ENCODE results near the gene AFF1. TPM values are rescaled to one million over a fixed set of nuclear protein-coding genes. Genes with fewer than 3 reads are reported as not detected.
"Not testable (repeated sequence)": the region's sequence is repeated elsewhere in the genome, so short reads cannot be mapped to it uniquely, and the experiment has no call there.

Gene AFF1
- total RNA-seq, 1 donor from 2014 or later = 194 TPM

DNA sequence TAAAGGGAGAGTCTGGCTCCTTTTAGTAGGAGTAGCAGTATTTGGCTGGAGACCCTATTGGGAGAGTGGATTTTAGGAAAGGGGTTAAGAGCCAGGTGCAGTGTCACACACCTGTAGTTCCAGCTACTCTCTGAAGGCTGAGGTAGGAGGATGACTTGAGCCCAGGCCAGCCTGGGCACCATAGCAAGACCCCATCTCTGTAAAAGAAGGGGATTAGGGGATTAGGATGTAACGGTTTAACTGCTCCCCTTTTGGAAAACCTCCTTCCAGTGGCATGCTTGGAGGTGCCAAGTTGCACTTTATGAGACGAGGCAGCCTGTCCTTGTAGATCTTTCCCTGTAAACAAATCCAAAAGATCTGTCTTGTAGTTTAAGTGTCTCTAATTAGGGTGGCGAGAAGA is 145.7 kb downstream of the AFF1 start:
- DNase-seq (ENCODE audit: low spot score) = no peak

DNA sequence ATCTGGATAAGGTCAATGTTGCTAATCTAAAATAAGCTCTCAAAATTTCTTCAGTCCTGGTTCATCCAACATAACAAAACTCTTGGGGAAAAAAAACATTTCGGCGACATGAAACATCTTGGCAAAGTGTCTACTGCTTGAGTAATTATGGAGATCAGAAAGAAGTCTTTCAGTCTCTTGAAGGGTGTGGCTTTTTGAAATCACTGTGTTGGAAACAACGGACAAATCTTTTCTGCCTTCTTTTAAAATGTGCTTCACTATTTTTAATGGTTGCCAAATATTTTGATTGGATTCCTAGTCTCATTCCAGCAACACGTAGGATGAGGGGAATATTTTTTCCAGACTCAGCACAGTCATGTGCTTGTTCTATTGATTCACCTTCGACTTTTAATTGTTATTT is 147.0 kb downstream of the AFF1 start:
- DNase-seq (ENCODE audit: low spot score) = no peak

DNA sequence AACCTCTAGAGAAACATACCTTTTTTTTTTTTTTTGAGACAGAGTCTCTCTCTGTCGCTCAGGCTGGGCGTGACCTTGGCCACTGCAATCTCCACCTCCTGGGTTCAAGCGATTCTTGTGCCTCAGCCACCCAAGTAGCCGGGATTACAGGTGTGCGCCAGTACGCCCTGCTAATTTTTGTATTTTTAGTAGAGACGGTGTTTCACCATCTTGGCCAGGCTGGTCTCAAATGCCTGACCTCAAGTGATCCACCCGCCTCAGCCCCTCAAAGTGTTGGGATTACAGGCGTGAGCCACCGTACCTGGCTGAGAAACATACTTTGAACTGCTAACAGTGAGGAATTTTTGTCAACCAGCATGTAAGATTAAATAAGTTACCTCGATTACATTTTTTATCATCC is 150.9 kb downstream of the AFF1 start:
- not testable (repeated sequence) for DNase-seq (ENCODE audit: low spot score)

DNA sequence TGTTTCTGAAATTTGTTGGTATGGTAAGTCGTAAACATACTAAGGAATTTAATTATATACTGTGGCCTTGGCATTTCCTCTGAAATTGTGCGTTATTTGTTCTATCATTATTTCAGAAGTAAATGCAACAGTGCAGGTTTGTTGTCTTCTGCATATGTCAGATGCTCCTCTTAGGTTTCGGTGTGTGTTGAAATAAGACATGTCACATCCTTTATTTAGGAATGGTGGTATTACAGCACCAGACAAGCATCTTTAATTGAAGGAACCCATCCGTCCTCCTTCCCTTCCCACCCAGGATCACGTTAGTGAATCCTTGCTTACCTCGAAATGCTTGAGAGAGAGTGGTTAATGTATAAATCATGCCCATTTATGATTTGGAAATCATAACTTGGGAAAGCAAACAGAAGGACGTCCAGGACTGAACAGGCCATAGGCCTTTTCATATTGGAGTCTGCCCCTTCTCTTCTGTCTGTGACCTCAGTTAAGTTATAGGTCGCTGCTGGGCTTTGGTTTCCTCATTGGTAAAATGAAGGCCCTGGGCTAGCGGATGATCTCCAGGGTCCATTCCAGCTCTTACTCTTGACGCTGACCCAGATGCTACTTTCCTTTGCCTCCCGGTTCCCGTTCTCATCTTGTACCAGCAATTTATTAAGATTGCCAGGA is 151.5 kb downstream of the AFF1 start:
- no peak for DNase-seq (ENCODE audit: low spot score)

DNA sequence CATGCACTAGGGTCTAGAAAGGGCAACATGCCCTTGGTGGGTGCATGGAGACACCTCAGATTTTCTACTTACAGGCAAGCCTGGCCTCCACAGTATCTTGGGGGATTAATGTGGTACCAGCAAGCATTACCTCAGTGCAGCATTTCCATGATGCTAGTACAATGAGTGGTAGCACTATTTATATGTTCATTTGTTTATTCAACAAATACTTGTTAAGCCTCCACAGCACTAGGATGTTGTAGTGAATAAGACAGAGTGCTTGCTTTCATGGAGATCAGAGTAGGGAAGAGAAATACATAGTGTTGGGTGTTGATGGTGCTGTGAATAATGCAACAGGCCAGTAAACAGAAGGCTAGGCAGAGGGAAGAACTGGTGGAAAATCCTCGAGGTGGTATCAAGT is 152.2 kb downstream of the AFF1 start:
- no peak for DNase-seq (ENCODE audit: low spot score)

DNA sequence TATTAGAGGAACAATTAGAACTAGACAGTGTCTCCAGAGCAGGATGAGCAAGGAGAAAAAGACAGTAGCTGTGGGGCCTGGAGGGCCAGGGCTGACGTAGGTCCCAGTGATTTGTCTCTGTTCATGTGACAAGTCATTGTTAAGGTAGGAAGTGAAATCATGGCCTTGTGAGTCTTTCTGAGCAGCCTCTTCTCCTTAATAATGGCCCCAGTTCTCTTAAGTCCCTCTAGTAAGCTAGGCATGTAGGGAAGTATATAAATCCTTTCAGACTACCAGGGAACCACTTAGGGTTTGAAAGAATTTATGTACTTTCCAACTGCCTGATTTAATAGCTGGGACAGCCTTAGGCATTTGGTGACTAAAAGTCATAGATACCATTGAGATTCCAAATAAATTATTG is 152.6 kb downstream of the AFF1 start:
- no peak for DNase-seq (ENCODE audit: low spot score)

DNA sequence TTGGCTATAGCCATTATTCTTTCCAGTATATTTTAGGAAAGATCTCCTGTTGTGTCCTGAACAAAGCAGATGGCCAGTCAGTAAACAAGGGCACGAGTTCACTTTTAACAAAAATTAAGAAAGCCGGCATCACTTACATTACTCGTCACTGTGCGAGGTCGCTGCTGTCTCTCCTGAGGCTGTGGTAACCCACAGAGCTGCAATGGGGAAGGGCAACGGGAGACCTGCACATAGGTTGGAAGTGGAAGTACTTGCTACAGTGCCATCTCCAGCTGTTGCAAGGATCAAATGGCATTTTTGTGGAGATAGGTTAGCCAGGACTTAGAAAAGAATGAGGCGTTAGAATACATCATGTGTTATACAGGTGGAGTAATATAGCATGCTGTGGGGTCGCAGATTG is 153.4 kb downstream of the AFF1 start:
- no peak for DNase-seq (ENCODE audit: low spot score)

DNA sequence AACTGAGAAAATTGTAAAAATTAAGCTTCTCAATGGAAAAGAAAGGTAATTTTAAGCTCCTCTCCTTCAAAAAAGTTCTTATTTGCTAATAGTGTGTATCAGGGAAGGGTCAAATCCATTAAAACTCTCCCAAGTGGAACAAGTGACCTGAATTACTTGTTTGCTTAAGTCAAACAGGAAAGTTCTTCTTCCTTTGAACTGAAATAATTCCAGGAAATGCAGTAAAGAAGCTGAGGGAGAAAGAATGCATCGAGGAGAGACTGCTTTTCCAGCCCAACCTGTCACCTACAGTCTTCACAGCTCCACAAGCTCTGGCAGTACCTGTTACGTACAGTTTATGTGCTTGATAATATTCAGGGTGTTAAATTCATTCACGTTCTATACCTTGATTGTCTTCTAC is 154.6 kb downstream of the AFF1 start:
- no peak for DNase-seq (ENCODE audit: low spot score)

DNA sequence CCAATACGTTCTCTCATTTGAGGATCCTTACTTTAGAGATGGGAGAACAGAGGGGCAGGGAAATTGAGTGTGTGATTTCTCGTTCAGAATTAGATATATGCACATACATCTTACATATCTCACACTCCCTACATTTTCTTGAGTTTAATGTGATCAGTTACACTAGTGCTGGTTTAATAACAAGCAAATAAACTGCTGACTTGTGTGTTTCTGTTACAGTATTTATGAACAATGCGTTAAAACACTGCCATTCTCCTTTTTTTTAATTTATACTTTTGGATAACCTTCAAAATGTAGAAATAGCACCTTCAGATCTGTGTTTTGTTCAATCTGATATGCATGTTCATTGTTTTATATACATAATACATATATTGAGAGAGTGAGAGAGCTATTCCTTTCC is 155.5 kb downstream of the AFF1 start:
- no peak for DNase-seq (ENCODE audit: low spot score)

DNA sequence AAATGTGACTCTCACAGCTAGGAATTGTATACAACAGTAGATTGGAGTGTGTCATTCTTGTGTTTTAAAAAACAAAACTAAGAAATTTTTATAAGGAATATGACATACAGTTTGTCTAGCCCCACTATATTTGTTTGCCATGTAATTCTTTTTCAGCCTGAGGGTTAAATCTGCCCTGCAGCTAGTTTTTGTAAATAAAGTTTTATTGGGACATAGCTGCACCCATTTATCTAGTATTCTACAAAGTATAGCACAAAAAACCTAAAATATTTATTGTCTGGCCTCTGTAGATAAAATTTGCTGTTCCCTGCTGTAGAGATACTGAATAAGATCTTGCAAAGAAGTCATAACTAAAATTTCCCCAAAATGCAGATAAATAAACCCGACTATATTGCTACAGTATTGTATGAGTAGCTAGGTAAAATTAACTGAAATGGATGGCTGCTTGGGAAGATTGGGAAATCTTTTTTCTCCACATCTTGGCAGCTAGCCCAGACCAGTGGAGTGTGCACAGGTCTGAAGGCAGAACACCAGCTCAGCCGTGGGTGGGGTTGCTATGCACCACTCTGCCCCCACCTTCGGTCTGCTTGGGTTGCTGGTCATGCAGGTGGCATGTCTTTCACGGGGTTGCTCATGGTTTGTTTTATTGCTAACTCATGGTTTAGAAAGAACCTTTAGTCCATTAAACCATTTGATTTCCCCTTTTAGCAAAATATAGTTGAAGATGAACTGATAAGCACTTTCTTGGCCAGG is 157.8 kb downstream of the AFF1 start:
- peak; percentile 88 for DNase-seq (ENCODE audit: low spot score)

DNA sequence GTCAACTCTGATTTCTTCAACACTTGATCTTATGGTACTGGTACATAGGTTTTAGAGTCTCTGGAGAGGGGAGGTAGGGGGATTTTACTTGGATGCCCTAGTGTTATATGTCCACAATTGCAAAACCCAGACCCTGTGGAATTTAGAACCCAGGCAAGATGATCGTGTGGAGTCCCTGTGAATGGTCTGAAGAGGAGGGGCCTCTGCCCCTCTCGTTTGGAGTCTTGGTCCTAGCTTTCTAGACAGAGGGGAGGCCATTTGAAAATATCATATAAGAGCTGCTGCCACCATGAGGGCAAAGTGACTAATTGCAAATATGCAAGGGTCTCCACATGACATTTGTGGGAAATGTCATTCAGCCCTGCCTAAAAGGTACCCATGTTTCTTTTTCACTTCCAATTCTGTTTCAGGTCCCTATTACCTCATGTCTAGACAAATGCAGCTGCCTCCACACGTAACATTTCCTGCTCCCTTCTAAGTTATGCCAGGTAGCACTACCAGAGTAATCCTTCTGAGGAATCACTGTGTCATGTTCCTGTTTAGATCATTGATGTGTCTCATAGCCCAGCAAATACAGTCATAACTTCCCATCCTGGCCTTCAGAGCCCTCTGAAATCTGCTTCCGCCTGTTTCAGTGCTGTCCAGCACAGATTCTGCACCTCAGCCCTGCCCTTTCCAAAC is 158.8 kb downstream of the AFF1 start:
- no peak for DNase-seq (ENCODE audit: low spot score)

DNA sequence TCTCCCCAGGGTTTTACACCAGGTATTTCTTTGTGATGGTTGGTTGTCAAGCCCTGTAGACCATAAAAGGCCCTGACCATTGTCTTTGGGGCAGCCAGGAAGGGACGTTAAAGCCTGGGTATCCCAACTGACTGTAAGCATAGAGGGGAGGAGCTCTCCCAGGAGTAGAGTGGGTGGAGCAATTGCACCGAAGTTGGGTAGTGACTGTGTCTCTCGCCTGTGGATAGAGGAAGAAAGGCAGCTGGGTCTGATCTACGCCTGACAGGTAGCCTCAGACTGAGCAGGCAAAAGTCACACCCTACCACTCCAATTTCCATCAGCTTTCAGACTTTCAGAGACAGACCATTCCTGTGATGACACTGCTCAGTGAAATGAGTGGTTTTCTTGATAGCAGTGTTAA is 162.3 kb downstream of the AFF1 start:
- DNase-seq (ENCODE audit: low spot score) = no peak

DNA sequence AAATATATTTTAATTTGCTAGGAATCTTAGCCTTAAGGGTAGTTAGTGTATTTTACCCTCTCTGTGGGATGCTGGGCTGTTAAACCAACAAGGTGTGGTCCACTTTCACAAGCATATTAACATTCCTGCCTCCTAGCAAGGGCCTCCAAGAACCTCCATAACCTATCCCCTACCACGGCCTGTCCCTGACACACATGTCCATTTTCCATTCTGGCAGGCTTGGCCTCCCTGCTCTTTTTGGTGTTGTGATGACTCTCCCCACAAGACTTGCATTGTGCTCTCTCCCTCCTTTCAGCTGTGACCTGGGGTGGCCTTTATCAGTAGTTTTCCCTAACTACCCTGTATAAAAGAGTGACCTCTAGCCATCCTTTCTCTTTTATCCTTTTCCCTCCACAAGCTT is 165.4 kb downstream of the AFF1 start:
- no peak for DNase-seq (ENCODE audit: low spot score)

DNA sequence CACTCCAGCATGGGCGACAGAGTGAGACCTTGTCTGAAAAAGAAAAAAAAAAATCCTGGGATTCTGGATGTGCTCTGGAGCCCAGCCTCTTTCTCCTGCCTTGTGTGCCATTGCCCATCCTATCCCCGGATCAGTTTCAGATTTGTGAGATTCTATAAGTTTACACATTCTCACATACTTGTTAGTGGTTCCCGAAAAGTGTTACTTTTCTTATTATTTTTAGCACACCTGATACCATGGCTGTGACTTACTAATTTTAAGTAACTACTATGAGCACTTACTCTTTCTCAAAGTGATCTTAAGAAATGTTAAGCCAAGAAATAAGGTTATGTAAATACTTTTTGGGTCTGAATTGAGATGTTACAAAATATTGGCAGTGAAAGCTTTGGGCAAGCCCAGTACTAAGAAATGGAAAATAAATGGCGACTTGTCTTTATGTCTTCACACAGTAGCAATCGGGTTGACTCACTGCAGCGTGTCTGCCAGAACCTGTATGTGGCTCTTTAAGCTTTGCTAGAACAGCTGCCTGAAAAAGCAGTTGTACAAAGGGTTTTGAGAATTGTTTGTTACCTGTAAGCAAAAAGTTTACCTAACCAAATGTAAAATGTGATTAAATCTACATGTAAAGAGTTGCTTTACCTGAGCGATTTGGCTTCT is 166.9 kb downstream of the AFF1 start:
- DNase-seq (ENCODE audit: low spot score) = no peak

DNA sequence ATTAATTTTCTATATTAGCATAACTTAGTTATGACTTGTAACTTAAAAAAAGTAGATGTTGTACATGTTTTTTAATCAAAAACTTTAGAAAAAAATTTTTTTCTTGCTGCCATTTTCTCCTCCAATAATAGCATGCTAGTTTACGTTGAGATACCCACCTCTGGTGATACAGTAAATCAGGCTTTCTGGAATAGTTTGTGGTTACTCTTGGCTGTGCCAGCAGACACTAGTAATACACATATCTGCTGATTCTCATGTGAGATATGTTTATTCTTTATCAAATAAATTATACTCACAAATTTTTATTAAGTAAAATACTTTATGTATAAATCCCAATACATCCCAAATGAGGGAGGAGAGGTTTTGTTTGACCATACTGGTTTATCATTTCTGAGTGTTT is 168.3 kb downstream of the AFF1 start:
- DNase-seq (ENCODE audit: low spot score) = no peak

DNA sequence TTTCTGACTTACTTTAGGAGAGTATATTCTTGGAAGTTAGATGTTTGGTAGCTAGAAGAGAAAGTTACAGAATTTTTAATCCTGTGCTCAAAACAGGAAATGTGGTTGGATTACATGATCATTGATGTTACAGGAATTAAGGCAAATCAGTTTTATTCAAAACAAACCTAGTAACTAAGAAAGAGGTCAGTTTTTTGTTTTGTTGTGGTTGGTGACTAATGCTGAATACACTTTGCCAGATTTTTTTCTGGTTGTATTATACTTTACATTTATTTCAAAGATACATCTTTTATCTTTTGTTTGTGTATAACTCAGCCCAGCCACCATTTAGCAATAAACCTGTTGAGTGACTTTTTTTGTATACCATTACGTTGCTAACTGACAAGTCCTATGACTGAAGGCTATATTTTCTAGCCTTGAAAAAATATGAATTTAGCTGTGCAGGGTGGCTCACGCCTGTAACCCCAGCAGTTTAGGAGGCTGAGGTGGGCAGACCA is 168.9 kb downstream of the AFF1 start:
- DNase-seq (ENCODE audit: low spot score) = no peak

DNA sequence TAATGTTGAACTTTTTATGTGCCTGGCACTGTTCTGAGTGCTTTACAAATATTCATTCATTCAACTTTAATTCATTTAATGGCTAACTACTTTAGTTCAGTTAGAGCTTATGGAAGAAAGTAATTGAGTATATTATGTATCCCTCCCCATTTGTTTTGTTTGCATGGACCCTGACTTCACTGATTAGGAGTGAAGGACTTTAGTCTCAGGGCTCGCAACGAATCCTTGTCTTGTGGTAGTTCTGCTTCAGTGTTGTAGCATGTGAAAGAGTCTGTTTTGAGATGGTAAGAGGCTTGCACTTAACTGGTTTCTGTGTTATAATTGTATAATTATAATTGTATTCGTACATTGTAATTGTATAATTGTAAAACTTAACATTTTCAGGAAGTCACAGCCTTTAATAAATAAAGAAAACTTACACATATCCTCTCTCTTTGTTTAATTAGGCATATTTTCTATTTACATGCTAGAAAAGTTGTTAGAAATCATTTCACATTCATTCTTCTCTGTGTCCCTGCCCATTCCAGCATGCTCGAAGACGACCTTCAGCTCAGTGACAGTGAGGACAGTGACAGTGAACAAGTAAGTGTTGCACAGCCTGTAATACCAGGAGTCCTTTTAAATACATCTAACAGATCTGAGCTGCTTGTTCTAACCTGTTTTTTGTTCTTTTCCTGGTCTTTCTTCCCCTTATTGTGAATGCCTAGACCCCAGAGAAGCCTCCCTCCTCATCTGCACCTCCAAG is 170.5 kb downstream of the AFF1 start:
- no peak for DNase-seq (ENCODE audit: low spot score)

DNA sequence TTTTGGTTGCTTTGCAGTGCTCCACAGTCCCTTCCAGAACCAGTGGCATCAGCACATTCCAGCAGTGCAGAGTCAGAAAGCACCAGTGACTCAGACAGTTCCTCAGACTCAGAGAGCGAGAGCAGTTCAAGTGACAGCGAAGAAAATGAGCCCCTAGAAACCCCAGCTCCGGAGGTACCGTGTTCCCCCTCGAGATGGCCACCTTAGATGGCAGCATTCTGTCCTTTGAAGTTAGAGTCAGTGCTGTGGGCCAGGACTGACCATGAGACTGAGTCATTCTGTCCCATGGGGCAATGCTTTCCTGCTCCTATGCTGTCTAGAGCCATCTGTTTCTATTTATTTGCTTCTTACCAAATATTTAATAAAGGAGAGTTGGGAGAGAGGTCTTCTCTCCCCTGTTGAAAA is 173.3 kb downstream of the AFF1 start:
- DNase-seq (ENCODE audit: low spot score) = no peak

DNA sequence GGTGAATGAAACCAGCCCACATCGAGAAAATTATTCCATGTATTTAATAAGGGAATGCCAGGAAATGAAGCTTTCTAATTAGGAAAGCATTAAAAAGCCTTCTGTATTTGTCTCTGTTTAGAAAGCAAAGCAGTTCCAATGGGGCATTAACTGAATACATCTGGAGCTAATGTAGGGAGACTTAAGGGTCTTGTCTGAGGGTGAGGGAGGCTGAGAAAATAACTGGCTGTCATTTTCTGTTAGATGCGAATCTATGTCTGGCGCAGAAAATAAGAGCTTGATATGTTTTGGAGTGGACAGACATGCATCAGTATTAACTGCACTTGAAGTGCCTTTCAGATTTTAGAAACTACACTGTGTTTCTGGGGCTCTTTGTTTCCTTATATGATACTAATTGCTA is 174.3 kb downstream of the AFF1 start:
- DNase-seq (ENCODE audit: low spot score) = no peak

DNA sequence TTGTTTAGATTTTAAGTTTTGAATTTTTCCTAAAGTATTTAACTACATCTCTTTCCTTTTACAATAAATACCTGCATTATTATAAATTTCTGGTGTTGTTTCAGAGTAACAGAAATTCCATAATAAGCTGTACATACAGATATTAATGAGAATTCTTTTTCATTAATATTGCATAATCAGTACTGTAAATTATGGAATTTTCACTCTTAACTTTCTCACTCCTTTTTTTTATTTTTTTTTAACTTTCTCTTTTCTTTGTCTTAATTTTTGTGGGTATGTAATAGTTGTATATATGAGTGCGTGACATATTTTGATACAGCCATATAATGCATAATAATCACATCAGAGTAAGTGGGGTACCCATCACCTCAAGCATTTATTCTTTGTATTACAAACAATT is 175.1 kb downstream of the AFF1 start:
- DNase-seq (ENCODE audit: low spot score) = no peak

DNA sequence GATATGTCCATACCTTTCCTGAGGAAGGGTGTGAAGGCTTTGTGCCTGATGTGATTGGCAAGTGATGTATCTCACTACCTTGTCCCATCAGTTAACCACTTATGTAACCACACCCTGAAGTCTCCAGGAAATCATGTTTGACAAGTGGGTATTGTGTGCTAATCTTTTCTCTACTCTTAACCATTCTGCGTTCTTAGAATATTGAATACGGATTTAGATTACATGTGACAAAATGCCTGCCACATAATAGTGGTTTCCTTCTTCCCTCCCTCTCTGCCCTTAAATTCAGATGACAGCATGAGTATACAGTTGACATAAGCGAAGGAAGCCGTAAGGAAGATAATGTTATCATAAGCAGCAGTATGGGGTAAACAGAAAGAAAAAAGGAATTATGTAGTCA is 177.3 kb downstream of the AFF1 start:
- DNase-seq (ENCODE audit: low spot score) = no peak
